Loucy (cell line): ENCODE measurements around the gene MACROH2A1.

Source experiments
- H2AFZ ChIP-seq: fragments of 200-600 bp; sonication (generic); 2 replicates; pipeline ENCODE4 v1.6.0; 2016; ENCODE audit warnings: antibody characterized with exemption, mild to moderate bottlenecking, low read length, moderate library complexity
- H3F3A ChIP-seq: fragments of 200-600 bp; 2 replicates; pipeline ENCODE4 v1.6.0; 2016; ENCODE audit warnings: antibody characterized with exemption, low read depth, mild to moderate bottlenecking
- H3K27me3 ChIP-seq: fragments of 200-600 bp; sonication (generic); 2 replicates; pipeline ENCODE4 v1.6.1; 2014; ENCODE audit warnings: low read length, mild to moderate bottlenecking; ENCODE audit not compliant: insufficient read depth, poor library complexity, severe bottlenecking
- H3K36me3 ChIP-seq: fragments of 200-600 bp; sonication (generic); 2 replicates; pipeline ENCODE4 v1.6.1; 2016; ENCODE audit warnings: low read length; ENCODE audit not compliant: insufficient read depth
- H3K4me1 ChIP-seq: fragments of 200-600 bp; sonication (generic); 2 replicates; pipeline ENCODE4 v1.5.1; 2014; ENCODE audit warnings: low read length, mild to moderate bottlenecking; ENCODE audit not compliant: insufficient read depth, poor library complexity, severe bottlenecking
- H3K4me2 ChIP-seq: fragments of 200-600 bp; sonication (generic); 2 replicates; pipeline ENCODE4 v1.6.0; 2014; ENCODE audit warnings: antibody characterized with exemption, low read length, low read depth, mild to moderate bottlenecking; ENCODE audit not compliant: poor library complexity, severe bottlenecking
- H3K4me3 ChIP-seq: fragments of 200-600 bp; sonication (generic); 2 replicates; pipeline ENCODE4 v1.5.1; 2014; ENCODE audit warnings: low read length, mild to moderate bottlenecking, mixed read lengths; ENCODE audit not compliant: poor library complexity, severe bottlenecking
- H3K79me2 ChIP-seq: fragments of 200-600 bp; sonication (generic); 2 replicates; pipeline ENCODE4 v1.6.1; 2014; ENCODE audit warnings: low read length; ENCODE audit not compliant: insufficient read depth
- H3K9ac ChIP-seq: fragments of 200-600 bp; sonication (generic); 2 replicates; pipeline ENCODE4 v1.6.0; 2014; ENCODE audit warnings: mild to moderate bottlenecking, low read depth, low read length, moderate library complexity; ENCODE audit not compliant: poor library complexity, severe bottlenecking
- H3K9me2 ChIP-seq: fragments of 200-600 bp; sonication (generic); replicated peaks from 2 replicates; pipeline ENCODE4 v1.6.1; 2016; ENCODE audit warnings: low read depth, low read length, mixed read lengths
- H3K9me3 ChIP-seq: fragments of 200-600 bp; sonication (generic); 2 replicates; pipeline ENCODE4 v1.6.1; 2014; ENCODE audit warnings: mild to moderate bottlenecking, antibody characterized with exemption, low read length, low read depth; ENCODE audit not compliant: insufficient read depth
- H4K20me1 ChIP-seq: fragments of 200-600 bp; sonication (generic); 2 replicates; pipeline ENCODE4 v1.6.0; 2014; ENCODE audit warnings: antibody characterized with exemption, low read length, mild to moderate bottlenecking; ENCODE audit not compliant: insufficient read depth, poor library complexity, severe bottlenecking
- EZH2phosphoT487 ChIP-seq: fragments of 200-600 bp; IDR thresholded peaks from 2 replicates; pipeline ENCODE4 v1.6.1; 2018; ENCODE audit warnings: antibody characterized with exemption, mild to moderate bottlenecking, moderate library complexity, borderline replicate concordance
- TF ChIP-seq, protein P1 (sequence below): fragments of 200-600 bp; sonication (generic); conservative IDR thresholded peaks from 2 replicates; pipeline ENCODE4 v1.5.1; 2014; ENCODE audit warnings: mild to moderate bottlenecking, antibody characterized with exemption, low read length

The MACROH2A1 gene

DNA sequence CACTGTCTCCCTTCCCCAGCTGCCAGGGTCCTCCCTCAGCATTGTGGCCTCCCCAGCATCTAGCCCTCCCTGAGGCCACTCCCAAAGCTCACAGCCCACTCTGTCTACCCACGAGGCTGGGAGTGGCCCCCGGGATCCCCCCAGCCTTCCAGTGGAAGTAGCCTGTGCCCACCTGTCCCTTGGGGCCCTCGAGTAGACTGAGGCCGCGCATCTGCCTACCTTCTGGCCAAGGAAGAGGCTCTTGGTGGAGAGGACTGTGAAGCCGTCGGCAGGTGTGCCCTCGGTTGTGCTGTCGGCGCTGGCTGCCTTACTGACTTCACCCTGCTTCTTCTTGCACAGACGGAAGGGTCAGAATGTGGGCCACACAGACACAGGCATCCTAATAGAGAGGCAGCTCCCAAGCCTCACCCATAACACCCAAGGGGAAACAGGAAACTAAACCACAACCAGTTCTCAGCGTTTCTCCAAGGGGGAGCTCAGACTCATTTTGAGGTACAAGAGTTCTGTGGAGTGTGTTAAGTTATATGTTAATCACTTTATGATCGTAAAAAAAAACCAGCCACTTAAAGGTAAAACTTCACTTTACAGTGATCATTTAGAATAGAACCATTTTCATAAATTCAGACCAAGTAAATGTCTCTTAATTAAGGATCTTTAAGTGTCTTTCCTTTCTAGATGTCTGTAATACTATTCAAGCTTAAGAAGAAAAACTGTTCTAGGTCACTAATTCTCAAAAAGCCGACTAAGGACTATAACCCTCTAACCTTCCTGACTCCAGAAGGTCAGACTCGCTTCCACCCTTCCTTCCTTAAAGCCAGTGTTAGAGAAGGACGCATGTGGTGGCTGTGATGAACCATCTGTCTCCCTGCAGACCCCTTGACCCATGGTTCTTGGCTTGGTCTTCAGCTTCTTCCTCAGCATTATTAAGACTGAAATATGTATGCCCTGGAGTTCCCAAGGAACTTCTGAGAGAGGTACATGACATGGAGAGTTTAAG, 38.5 kb downstream of the MACROH2A1 start:
- peaks cover 46% of the 10 kb centered on the region for H4K20me1 ChIP-seq

DNA sequence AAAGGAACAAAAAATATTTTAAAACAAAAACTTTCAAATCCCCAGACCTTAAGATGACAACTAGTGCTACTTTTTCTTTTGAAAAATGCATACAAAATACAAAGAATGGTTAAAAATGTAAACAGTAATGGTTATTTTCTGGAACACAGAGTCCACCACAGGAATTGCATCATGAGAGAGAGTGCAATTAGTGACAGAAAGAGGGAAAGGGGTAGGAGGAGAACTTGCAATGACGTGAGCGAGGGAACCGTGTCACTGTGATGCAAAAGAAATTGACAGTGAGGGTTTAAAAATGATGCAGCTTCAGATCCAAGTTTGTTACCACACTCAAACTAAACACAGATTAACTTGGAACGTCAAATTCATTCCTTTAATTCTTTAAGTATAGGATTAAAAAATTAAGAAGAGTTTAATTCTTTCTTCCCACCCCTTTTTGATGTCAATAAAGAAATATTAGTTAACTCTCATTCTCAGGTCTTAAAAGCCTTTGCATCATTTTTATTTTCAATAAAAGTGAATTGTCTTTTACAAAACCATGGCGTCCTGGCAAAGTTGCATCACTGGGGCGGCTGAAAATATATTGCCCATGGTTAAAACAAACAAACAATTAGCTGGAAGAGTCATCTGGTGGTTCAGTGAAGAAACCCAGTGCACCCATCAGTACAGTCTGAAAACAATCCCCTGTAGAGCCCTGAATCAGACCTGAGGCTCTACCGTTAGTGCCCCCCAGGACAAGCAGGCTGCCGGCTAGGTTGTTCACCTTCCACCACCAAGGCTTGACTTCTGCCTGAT, 39.5 kb downstream of the MACROH2A1 start:
- peaks cover 4% of the 10 kb centered on the region; the same call in 1 of the 2 replicates for H3F3A ChIP-seq
- H3K4me1 ChIP-seq, result peaks cover 87% of the 10 kb centered on the region
- H3K36me3 ChIP-seq, result peaks cover 88% of the 10 kb centered on the region
- H3K4me3 ChIP-seq, result peak overlapping the region; percentile 83
- H4K20me1 ChIP-seq, result peaks cover 56% of the 10 kb centered on the region
- no peaks in the 10 kb centered on the region for H3K27me3 ChIP-seq
- H3K4me2 ChIP-seq, result peak overlapping the region; percentile 83
- no peaks in the 10 kb centered on the region for H3K9me2 ChIP-seq
- no peaks in the 10 kb centered on the region for H3K9me3 ChIP-seq
- H3K79me2 ChIP-seq, result peaks cover 92% of the 10 kb centered on the region
- H3K9ac ChIP-seq, result peak overlapping the region; percentile 94
- H2AFZ ChIP-seq, result no peak overlapping the region
- no peak for TF ChIP-seq EZH2phosphoT487
- TF ChIP-seq, protein P1, sequence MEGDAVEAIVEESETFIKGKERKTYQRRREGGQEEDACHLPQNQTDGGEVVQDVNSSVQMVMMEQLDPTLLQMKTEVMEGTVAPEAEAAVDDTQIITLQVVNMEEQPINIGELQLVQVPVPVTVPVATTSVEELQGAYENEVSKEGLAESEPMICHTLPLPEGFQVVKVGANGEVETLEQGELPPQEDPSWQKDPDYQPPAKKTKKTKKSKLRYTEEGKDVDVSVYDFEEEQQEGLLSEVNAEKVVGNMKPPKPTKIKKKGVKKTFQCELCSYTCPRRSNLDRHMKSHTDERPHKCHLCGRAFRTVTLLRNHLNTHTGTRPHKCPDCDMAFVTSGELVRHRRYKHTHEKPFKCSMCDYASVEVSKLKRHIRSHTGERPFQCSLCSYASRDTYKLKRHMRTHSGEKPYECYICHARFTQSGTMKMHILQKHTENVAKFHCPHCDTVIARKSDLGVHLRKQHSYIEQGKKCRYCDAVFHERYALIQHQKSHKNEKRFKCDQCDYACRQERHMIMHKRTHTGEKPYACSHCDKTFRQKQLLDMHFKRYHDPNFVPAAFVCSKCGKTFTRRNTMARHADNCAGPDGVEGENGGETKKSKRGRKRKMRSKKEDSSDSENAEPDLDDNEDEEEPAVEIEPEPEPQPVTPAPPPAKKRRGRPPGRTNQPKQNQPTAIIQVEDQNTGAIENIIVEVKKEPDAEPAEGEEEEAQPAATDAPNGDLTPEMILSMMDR, result no peak

More for the DNA sequence above, 38.5 kb downstream of the MACROH2A1 start:
- Histone ChIP-seq H3K4me2 (peak overlapping the region; percentile 83), H2AFZ (no peak overlapping the region), H3K79me2 (peaks cover 92% of the 10 kb centered on the region), H3K9me3 (no peaks in the 10 kb centered on the region), H3K4me1 (peaks cover 87% of the 10 kb centered on the region), H3K36me3 (peaks cover 88% of the 10 kb centered on the region), H3K4me3 (peak overlapping the region; percentile 83), H3K9me2 (no peaks in the 10 kb centered on the region), H3F3A (peaks cover 10% of the 10 kb centered on the region; the same call in 1 of the 2 replicates), H3K27me3 (no peaks in the 10 kb centered on the region), H3K9ac (peak overlapping the region; percentile 94)
- no peak for TF ChIP-seq EZH2phosphoT487
- TF ChIP-seq, protein P1, result 0 out of 2 replicates have a peak, but pooled peaks have one; percentile 17

DNA sequence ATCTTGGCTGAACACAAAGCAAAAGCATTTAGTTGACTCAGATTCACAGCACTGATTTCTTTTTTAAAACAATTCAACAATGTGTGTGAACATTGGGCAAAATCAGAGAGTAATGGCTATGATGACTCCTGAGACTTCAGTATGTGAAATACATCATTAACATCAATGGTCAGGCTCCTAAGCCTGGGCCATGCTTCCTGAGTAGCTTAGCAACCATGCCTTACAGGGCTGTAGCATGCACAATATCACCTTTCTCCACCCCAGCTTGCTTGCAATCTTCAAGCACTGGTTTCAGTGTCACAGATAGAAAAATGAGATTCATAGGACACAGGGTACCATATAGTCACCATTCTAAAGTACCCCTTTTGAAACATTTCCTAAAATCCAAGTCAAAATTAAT, 41.3 kb downstream of the MACROH2A1 start:
- peaks cover 96% of the 10 kb centered on the region for H3K36me3 ChIP-seq

More for the DNA sequence above, 41.3 kb downstream of the MACROH2A1 start:
- Histone ChIP-seq H2AFZ (no peak overlapping the region), H3K4me2 (peak overlapping the region; percentile 83), H3K27me3 (no peaks in the 10 kb centered on the region), H3K4me1 (peaks cover 93% of the 10 kb centered on the region), H3K9me2 (no peaks in the 10 kb centered on the region), H3F3A (no peaks in the 10 kb centered on the region), H3K9me3 (no peaks in the 10 kb centered on the region), H3K79me2 (peaks cover 100% of the 10 kb centered on the region), H3K9ac (peak overlapping the region; percentile 94), H3K4me3 (peak overlapping the region; percentile 83), H4K20me1 (peaks cover 75% of the 10 kb centered on the region)
- no peak for TF ChIP-seq EZH2phosphoT487
- TF ChIP-seq, protein P1, result no peak
